NOMO-1 treated with dmso at 0.1 percent for 144 hours (cell line): ENCODE measurements around the gene MRPS2.
"Not testable (repeated sequence)": the region's sequence is repeated elsewhere in the genome, so short reads cannot be mapped to it uniquely, and the experiment has no call there.

Experiments used
- DNase-seq: peaks from one replicate; lab custom pipeline; 2025; ENCODE audit not compliant: unreplicated experiment; lab: John Stamatoyannopoulos, UW

The MRPS2 gene

DNA sequence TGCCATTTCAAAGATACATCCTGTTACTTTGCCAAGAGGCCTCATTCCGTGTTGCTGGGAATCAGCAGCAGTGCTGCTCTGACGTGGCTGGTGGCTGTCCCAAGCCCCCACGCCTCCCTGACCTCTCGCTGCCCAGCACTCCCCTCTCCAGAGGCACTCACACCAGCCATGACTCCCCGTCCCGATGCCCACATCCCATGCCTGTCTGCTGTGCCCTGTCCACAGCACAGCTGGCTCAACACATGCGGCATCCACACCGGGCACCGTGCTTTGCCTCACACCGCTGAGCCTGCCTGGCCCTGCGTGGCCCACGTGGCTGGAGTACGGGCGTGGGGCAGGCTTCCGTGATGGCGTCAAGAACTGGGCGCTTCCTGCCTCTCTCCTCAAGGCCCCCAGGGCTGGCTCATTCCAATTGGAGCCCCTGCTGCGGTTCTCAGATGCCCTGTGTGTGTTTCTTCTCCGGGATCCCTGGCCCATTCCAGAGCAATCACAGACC is 12.9 kb downstream of the MRPS2 start:
- no peak for DNase-seq

DNA sequence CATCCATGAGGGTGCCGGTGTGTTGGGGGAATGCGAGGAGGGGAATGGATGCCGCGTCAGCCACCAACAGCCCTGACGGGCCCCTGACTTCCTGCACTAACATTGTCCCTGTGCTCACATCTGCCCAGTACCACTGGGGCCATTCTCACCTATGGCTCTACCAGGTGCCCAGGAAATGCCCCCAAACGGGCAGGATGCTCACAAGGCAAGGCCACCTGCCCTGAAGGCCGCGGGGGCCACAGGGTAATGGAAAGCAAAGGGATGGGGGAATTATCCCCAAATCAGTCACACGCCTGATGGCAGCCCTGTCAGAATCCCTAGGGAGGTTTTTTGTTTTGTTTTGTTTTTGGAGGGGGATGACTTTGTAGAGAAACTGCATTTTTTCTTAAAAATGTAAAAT is 13.4 kb downstream of the MRPS2 start:
- not testable (repeated sequence) for DNase-seq

DNA sequence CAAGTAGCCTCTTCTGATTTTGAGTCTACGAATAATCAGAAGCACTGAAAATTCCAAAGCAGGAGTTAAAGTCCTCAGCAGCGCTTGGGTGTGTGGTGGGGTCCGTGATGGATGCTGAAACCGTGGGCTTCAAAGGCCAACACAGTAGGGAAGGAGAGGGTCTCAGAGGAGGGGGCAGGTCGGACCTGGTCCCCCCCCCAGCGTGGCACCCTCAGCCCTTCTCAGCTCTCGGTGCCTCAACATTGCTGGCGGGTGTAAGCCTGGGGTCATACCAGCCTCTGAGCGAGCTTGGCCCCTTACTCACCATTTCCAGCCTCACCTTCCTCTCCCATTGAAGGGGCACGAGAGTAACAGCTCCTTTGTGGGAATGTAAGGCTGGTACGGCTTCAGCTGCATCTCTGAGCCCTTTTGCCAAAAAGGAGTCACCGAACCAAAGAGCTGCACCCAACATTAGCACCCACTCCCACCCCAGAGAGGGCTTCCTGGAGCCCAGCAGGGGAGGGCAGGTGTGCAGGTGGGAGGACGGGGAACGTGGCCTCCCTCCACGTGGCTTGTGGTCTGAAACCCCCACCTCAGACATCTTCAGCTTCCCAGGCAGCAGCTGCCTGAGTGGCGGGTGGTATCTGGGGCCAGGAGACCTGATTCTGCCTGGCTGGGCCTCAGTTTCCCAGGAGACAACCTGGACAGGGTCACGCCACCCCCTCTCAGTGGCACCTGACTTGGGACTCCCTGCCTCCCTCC is 14.0 kb downstream of the MRPS2 start:
- DNase-seq: no peak

DNA sequence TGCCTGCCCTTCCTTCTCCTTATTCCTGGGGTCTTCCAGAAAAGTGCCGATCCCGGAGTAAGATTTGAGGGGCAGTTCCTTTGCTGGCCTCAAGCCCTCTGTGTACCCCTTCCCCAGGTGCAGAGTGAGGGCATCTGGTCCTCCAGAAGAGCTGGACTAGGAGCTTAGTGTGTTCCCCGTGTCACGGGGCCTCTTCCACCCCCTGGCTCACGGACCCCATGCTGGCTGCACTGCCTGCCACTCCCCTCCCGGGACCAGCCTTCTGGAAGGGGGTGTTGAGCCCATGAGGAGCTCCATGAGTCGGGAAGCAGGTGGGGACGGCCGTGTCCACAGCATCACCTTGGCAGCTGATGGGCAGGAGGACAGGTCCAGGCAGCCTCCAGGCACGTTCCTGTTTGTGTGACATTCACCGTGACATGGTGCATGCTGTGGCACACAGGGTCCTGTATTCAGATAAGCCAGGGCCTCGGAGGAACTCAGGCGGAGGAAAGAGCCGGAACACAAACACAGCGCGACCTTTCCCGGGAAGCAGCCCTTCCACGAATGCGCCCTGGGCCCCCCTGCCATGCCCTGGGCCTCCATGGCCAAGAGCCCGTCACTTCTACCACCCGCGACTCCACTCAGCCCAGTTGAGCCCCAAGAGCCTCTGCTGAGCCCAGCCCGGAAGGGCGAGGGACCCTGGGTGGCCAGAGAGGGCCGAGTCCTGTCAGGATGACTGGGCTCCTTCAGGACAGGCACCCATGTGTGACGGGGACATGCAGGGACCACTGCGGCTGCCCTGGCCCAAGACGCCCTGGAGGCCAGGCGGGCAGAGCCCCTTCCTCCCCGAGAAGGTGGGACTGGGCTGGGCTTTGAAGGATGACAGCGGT is 14.8 kb downstream of the MRPS2 start:
- DNase-seq: no peak

DNA sequence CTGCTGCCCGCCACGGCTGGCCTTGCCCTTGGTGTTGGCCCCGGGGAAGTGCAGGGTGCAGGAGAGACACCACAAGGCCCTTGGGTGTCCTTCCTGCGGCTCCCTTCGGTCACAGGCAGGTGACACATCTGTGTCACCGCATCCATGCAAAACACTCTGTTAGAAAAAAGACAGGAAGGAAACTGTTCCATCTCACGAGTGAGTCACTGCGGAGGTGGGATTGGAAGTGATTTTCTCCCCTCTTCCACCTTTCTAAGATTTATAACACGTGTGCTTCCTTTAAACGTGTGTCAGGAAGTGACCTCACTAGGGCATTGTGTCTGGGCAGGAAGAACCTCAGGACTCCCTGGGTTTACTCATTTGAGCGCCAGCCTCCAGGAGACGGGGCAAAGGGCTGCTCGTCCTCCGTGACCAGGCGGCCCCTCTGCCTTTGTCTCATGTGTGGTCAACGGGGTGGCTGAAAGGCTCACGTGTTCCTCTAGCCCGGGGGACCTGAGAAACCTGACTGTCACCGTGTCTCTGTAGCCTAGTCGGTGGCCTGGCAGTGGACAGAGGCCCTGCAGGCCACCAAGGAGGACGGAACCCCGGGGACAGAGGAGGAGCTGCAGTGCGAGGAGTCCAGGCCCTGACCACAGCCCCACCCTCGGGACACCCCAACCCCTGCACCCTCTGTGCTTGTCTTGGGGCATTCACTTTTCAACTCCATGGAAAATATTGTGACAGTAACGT is 15.8 kb downstream of the MRPS2 start:
- DNase-seq: no peak

DNA sequence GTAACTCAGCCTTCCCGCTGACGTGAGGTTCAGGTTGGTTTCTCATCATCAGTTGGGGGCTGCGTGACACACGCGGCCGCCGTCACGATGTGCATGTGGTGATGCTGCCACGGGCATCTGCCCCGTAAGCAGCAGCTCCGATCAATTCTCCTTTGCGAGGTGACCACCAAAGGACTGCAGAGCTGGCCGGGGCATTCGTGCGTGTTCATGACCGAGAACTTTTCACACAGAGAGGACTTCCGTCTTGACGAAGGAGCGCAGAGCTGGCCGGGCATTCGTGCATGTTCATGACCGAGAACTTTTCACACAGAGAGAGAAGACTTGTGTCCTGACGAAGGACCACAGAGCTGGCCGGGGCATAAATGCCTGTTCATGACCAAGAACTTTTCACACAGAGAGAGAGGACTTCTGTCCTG is 16.9 kb downstream of the MRPS2 start:
- DNase-seq: no peak

DNA sequence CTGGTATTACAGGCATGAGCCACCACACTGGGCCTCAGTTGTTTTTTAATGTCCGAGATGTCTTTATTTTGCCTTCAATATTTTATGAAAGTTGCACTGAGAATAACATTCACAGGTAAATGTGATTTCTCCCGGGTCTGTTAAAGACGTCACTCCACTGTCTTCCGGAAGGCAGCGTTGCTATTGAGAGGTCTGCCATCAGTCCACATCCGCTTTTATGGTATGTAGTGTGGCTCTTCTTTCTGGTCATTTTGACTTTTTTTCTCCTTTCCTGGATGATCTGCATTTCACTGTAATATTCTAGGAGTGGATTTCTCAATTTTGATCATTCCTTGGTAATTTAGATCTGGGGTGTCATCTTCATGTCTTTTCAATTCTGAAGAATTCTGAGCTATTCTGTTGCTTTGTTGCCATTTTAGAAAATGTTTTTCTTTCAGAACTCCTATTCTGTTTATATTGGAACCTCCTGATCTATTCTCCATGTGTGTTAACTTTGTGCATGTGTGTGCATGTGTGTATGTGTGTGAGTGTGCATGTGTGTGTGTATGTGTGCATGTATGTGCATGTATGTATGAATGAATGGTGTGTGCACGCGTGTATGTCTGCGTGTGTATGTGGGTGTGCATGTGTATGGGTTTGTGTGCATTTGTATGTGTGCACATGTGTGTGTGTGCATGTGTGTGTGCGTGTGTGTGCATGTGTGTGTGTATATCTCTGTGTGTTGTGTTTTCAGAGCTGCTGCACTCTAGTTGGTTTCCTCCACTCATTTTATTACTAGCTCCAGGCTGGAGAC is 18.9 kb downstream of the MRPS2 start:
- no peak for DNase-seq

DNA sequence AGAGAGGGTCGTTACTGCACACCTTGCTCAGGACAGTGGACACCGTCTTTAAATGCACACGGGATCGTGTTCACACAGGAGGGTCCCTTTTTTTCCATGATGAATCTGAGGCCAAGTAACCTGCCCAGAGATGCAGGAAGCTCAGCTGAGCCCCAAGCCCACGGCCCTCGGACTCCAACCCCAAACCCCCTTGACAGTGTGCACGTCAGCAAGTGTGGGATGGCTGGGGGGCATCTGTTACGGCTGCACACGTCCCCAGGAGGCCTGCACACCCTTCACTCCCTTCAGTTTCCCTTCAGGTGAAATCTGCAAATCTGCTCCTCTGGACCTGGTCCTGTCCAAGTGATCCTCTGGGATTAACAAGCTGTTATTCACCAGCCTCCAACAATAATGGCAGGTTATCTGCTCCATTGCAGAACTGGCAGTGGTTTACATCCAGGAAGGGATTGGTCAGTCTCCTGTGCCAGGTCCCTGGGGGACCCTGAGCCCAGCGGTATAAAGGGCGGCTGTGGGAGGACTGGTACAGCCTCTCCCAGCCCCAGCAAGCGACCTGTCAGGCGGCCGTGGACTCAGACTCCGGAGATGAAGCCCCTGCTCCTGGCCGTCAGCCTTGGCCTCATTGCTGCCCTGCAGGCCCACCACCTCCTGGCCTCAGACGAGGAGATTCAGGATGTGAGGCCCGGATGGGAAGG is 20.6 kb downstream of the MRPS2 start, which contains the start of gene LCN1:
Gene LCN1, plus strand, starts transcription at position 525 of the 692 bp plus-strand sequence. Its CDS starts 58 bp downstream, at position 583.
- DNase-seq: no peak

DNA sequence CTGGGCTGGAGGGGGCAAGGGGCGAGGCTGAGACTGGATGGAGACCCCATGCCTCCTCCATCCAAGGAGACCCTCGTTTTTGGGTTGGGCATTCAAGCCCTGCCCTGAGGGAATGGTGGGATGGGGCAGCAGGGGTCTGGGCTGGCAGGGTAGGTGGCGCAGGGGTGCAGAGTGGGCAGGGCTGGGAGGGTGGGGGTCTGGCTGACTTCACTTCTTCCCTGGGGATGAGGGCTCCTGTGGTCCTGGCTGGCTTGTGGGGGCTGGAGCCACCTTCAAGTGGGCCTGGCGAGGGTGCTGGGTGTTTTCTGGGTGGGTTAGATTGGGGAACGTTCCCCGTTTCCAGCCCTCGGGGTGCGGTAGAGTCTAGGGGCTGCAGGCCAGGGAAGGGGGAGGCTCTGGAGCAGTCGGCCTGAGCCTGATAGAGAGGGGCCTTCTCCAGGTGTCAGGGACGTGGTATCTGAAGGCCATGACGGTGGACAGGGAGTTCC is 21.2 kb downstream of the MRPS2 start:
- no peak for DNase-seq

DNA sequence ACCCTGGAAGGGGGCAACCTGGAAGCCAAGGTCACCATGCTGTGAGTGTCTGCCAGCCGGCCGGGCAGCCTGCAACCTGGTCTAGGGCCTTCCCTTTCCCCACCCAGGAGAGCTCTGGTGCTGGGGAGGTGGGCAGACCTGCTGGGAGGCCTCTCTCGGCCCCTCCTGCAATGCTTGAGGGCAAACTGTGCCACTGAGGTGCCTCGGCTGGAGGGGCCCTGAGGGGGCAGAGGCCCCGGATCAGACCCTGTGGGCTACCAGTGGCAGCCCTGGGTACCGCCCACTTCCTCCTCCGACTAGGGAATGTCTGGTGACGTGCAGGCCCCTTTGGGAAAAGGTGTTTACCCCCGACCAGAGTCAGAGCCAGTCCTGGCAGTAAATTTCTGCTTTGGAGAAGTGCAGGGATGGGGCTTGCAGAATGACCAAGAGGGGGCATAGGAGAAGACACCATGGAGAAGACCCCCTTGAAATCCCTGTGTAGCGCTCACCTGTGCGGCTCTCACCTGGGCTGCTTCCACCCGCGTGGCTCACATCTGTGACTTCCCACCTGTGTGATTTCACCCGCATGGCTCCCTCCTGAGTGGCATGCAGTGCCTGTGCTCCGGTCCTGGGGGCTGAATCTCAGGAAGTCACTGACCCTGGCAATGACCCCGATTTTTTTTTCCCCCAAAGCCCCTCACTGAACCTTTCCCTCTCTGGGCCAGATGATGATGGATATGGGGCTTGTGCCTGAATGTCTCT is 21.8 kb downstream of the MRPS2 start:
- DNase-seq: no peak

DNA sequence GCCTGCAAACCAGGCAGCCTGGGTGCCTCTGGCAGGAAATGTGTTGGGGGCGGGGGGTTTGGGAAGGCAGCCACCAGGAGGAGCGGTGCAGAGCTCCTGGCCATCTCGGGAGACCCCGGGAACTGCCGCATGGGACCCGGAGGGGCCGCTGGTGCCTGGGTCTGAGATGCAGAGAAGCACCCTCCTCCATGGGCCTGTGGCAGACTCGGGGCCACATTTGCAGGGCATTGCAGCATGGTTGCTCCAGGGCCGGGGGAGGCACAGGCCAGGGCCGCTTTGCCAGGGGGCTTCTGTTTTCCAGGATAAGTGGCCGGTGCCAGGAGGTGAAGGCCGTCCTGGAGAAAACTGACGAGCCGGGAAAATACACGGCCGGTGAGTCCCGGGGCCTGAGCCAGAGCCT is 22.4 kb downstream of the MRPS2 start:
- DNase-seq: no peak

DNA sequence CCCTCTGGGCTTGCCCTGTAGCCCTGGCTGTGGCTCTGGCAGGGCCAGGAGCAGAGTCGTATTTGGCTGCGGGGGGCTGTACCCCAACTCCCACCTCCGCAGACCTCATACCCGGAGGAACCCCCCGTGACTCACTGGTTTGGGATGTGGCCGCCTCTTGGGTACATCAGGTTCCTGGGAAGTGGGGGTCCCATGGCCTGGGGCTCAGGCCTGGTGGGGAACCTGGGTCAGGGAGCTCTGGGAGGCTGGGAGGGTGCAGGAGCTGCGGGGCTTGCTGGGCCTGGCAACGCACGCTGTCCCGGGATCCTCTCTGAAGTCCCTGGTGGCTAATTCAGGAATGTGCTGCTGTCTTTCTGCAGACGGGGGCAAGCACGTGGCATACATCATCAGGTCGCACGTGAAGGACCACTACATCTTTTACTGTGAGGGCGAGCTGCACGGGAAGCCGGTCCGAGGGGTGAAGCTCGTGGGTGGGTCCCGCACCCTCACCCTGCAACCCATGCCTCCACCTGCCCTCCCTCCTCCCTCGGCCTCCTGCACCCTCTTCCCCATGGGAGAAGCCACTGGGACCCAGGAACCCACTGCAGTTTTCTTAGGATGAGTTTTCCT is 23.1 kb downstream of the MRPS2 start:
- DNase-seq: no peak

DNA sequence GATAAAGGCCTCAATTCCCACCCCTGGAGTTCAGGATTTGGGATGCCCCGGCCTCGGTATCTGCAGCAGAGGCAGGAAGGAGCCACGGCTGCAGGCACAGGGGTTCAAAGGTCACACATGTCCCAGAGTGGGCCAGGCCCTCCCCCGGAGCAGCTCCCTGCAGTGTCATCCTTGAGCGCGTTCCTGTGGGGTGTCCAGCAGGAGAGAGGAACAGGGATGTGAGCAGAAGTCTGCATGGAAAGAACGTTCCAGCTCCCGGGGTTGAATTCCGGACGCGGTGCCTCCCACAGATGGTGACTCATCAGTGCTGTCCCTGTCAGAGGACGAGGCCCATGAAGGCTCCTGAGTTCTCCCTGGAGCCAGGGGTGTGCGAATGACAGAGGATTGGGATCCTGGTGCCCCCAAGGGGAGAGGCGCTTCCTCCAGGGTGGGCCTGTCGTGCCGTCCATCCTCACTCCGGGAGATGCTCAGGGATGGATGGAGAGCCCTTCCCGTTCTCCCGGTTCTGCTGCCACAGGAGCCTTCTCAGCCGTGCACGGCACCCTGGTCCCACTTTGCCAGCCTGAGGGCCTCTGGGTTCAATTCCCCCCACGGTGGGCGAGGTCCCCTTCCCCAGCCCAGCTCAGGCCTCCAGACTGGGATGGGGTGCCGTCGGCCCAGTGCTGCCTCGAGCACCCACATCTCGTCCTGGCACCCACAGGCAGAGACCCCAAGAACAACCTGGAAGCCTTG is 23.8 kb downstream of the MRPS2 start:
- DNase-seq: no peak

DNA sequence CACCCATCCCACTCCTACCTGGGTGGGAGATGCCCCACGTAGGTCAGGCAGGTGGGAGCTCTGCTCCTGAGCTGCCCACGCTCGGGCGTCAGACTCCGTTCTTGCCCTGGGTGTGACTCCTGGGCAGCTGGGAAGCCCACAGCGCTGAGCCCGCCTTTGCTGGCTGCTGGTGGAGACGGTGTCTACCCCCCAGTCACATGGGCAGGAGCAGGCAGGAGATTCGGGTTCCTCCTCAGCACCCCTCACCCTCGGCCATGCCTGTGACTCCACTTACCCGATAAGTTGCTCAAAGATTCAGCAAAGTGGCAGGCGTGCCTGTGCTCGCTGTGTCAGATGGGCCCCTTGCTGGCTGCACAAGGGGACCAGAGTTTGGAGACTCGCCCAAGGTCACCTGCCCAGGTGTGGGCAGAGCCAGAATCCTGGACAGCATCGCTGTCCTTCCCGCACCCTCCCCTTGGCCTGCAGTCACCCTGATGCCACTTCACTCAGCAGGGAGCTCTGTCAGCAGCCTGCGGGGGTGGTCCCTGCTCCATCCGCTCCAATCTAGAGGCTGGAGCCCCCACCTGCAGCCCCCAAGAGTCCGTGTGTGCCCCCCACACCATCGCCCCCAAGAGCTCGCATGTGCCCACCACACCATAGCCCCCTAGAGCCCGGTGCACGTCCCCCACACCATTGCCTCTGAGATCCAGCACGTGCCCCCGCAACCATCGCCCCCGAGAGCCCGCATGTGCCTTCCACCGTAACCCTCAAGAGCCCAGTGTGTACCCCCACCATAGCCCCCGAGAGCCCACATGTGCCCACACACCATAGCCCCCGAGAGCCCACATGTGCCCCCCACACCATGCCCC is 25.0 kb downstream of the MRPS2 start:
- DNase-seq: no peak

DNA sequence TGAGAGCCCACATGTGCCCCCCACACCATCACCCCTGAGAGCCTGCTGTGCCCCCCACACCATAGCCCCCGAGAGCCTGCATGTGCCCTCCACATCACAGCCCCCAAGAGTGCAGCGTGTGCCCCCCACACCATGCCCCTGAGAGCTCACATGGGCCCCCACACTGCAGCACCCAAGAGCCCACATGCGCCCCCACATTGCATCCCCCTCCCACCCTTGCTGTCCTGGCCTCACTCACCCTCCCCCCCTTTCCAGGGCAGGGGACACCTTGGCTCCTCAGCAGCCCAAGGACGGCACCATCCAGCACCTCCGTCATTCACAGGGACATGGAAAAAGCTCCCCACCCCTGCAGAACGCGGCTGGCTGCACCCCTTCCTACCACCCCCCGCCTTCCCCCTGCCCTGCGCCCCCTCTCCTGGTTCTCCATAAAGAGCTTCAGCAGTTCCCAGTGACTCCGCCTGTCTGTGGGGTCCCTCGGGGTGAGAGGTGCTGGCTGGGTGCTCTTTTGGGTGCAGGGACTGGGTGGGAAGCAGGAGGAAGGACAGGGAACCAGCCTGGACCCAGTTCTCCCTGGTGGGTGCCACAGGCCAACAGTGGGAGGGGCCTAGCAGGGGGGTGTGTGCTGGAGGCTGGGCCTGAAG is 25.7 kb downstream of the MRPS2 start:
- no peak for DNase-seq

DNA sequence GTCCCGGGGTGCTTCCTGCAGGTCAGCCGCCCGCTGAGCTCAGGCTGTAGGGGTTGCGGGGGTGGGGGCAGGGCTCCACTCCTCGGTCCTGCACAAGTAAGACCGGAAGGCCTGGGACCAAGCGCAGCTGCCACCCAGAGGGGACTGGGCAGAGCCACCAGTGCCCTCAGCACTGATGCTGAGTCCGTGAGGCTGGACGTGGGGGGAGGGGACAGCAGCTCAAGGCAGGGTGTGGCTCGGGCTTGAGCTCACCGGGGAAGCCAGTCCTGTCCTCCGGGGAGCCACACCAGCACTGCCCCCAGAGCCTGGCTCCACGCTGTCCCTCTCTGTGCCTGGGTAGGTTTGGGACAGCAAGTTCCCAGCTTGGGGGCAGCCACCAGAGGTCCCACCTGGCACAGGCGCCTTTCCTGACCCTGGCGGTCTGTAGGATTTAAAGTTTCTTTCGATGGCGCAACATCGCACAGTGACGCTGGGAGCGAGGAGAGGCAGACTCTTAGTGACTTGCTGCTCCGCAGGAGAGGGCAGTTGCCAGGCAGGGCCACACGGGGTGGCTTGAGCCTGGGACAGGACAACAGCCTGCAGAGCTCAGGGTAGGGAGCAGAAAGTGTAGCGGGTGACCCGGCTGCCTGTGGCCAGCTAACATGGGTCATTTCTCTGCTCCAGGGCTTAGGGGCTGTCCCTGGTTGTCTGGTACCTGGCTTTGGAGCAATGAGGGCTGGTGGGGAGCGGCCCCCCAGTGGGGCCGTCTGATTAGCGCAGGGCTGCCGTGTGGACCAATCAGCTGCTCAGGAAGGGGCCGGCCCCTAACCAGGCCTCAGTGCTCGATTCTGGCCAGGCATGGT is 26.5 kb downstream of the MRPS2 start:
- no peak for DNase-seq
